Ovary (tissue), 9 donors: ENCODE measurements around the gene C3orf20. TPM values are rescaled to one million over a fixed set of nuclear protein-coding genes. Genes with fewer than 3 reads are reported as not detected.

Experiments
- DNase-seq, 5 donors: peaks; one replicate each; pipeline ENCODE4 v3.0.0-alpha.2; 2019 to 2020
- H3K27ac ChIP-seq, 2 donors: fragments of 200-600 bp; one replicate each; pipeline versions ENCODE4 v1.5.1 to v1.8.0; 2019 to 2022
- H3K27me3 ChIP-seq: fragments of 200-600 bp; one replicate; pipeline ENCODE4 v1.8.0; 2022
- H3K36me3 ChIP-seq: fragments of 200-600 bp; sonication (generic); one replicate; pipeline ENCODE4 v1.5.1; 2019
- H3K4me1 ChIP-seq: one replicate; pipeline ENCODE4 v1.8.1; 2013; ENCODE audit warnings: mild to moderate bottlenecking, moderate library complexity; ENCODE audit not compliant: insufficient read depth
- H3K4me3 ChIP-seq: fragments of 200-600 bp; sonication (generic); one replicate; pipeline ENCODE4 v1.5.1; 2017
- H3K9me3 ChIP-seq, 2 donors: fragments of 200-600 bp in 1 of 2; sonication (generic) in 1 of 2; one replicate each; pipeline versions ENCODE4 v1.5.1 to v1.8.1; 2013 to 2019; ENCODE audit warnings: mild to moderate bottlenecking in 1 of 2, moderate library complexity in 1 of 2
- EP300 ChIP-seq: sonication (generic); formaldehyde crosslinking; IDR thresholded peaks from one replicate; pipeline ENCODE4 v1.6.1; 2017; ENCODE audit warnings: antibody characterized with exemption
- POLR2A ChIP-seq: fragments of 450-650 bp; IDR thresholded peaks from one replicate; pipeline ENCODE4 v1.6.1; 2017; ENCODE audit warnings: antibody characterized with exemption, mild to moderate bottlenecking, moderate library complexity
- WGBS, 3 donors: extraction: QIAGEN DNeasy Blood & Tissue Kit in 1 of 3; methylation state at CpG; one replicate each; pipeline versions ENCODE4 v1.1.5 to v1.1.7; 2013 to 2017; 5-methylcytosine and 5-hydroxymethylcytosine counted together
- intact Hi-C, 4 donors: fragments of 100-400 bp; cut with DNase I; formaldehyde crosslinking; loops; one replicate each; pipeline versions ENCODE4 v1.11.0 to v1.15.1; 2022 to 2023
- polyA plus RNA-seq, 2 donors: library from polyadenylated mRNA; stranded (reverse); fragments of 200-250 nt in 1 of 2; fragments of 350-450 nt in 1 of 2; fragmentation: Illumina TruSeq in 1 of 2; extraction: RNeasy Lipid Tissue Mini Kit (QIAGEN cat#74804) in 1 of 2; gene quantifications; one replicate each; pipeline ENCODE4 v1.2.3, GENCODE V29; 2013 to 2014
- total RNA-seq, 7 donors: library from RNA; depleted of rRNA in 2 of 7; stranded (reverse); fragments of >200 nt in 2 of 7; fragmentation: NEBNext Ultra II Directional in 3 of 7; extraction: Animal tissue kit (Norgen Biotek cat#: 25700) in 3 of 7; gene quantifications; one replicate each; pipeline versions ENCODE4 v1.1.0 to v1.2.4, GENCODE V29; 2016 to 2023
- TF ChIP-seq, protein P1 (sequence below), 3 donors: fragments of 450-650 bp in 2 of 3; fragments of 200-600 bp in 1 of 3; IDR thresholded peaks; one replicate each; pipeline versions ENCODE4 v1.5.1 to v1.8.0; 2016 to 2022; ENCODE audit warnings: antibody characterized with exemption in 3 of 3, mild to moderate bottlenecking in 1 of 3
- donor health status: DM: no; HTN: no; CAD: no; lungs with moderate emphysema.
- donor health status: DM: no; HTN: no; CAD: no.
- donor health status: Bipolar disorder and iron deficiency.
- donor health status: DM: yes; HTN: yes; CAD: no.
- donor health status: DM: no; HTN: no; CAD: no.
- donor health status: DM: yes; HTN: yes; CAD: no.

The C3orf20 gene
- total and polyA plus RNA-seq, 9 donors, result 0.08 to 0.17 (median 0.11) TPM; not detected in 3

DNA sequence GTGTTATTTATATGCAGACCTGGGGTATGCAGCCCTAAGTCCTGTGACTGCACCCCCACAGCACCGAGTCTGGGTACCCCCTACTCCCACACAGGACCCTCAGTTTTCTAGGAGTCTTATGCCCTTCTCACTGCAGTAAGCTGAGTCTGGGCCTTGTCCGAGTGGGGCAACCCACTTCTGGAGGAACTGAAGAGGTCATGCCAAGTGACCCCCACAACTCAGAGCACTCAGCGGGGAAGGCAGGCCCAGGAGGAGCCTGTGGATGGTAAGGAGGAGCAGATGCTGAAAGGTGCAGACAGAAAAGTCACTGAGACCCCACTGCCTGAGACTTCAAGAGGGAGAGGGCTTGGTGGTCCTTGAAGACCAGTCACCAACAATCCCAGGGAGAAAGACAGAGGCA is 87.8 kb downstream of the C3orf20 start:
- no peaks in the 10 kb centered on the region for H3K27me3 ChIP-seq
- no peaks in the 10 kb centered on the region for H3K4me1 ChIP-seq
- H3K27ac ChIP-seq, result no peak overlapping the region
- TF ChIP-seq POLR2A (no peak), EP300 (no peak)
- TF ChIP-seq, protein P1, sequence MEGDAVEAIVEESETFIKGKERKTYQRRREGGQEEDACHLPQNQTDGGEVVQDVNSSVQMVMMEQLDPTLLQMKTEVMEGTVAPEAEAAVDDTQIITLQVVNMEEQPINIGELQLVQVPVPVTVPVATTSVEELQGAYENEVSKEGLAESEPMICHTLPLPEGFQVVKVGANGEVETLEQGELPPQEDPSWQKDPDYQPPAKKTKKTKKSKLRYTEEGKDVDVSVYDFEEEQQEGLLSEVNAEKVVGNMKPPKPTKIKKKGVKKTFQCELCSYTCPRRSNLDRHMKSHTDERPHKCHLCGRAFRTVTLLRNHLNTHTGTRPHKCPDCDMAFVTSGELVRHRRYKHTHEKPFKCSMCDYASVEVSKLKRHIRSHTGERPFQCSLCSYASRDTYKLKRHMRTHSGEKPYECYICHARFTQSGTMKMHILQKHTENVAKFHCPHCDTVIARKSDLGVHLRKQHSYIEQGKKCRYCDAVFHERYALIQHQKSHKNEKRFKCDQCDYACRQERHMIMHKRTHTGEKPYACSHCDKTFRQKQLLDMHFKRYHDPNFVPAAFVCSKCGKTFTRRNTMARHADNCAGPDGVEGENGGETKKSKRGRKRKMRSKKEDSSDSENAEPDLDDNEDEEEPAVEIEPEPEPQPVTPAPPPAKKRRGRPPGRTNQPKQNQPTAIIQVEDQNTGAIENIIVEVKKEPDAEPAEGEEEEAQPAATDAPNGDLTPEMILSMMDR (IDR thresholded peaks at IDR 0.05), result no peak
- H3K9me3 ChIP-seq, result no peaks in the 10 kb centered on the region
- intact Hi-C loops, result no loop called here
- DNase-seq, result no peak
- H3K4me3 ChIP-seq, result no peak overlapping the region
- H3K36me3 ChIP-seq, result no peaks in the 10 kb centered on the region
- WGBS, 3 donors, result 90 to 97% (median 91%) methylated on average over 3 of the region's 3 CpGs

DNA sequence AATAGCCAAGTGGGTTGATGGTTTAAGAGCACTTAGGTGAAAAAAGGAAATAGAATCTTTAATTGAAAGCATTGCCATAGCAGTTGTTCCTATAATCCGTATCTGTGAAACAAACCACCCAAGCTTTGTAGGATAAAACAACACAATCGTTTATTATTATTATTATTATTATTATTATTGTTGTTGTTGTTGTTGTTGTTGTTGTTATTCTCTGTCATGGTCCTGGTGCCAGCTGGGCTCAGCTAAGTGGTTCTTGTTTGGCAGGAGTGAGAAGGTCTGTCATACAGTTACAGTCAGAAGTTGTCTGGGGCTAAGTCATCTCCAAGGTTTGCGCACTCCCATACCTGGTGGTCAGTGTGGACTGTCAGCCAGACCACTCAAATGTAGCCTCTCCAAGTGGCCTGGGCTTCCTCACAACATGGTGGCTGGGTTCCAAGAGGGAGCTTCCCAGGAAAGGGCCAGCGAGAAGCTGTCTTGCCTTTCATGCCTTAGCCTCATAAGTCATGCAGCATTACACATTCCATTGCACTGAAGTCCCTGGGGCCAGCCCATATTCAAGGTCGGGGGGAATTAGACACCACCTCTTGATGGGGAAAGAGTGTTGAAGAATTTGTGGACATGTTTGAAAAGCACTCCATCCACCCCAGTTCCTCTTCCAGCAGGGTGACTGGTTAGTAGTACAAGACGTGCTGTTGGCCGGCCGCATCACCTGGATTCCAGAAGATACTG is 89.6 kb downstream of the C3orf20 start:
- TF ChIP-seq POLR2A (no peak), EP300 (no peak)
- TF ChIP-seq, protein P1 (IDR thresholded peaks at IDR 0.05), result no peak
- Histone ChIP-seq H3K27ac (no peak overlapping the region), H3K36me3 (no peaks in the 10 kb centered on the region), H3K4me1 (no peaks in the 10 kb centered on the region), H3K4me3 (no peak overlapping the region), H3K27me3 (no peaks in the 10 kb centered on the region), H3K9me3 (no peaks in the 10 kb centered on the region)
- intact Hi-C loops, result no loop called here
- DNase-seq, result no peak
- WGBS, 3 donors, result 77 to 82% (median 79%) methylated on average over 8 of the region's 8 CpGs

DNA sequence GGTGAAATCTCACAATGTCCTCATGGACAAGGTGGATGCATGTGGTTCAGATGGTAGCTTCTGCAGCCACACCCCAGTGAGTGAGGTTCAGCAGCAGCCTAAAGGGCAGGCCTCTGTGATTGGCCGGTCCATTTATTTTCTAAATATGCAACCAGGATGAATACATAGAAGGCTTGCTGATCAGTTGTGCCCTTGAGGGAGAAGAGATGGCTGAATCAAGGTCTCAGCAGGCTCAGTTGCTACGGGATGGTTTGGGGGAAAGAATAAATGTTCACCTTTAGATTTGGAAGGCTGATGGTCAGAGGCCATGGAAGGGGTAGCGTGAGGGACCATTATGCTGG is 90.1 kb downstream of the C3orf20 start:
- Histone ChIP-seq H3K36me3 (no peaks in the 10 kb centered on the region), H3K4me3 (no peak overlapping the region), H3K4me1 (no peaks in the 10 kb centered on the region), H3K27ac (no peak overlapping the region), H3K9me3 (no peaks in the 10 kb centered on the region), H3K27me3 (no peaks in the 10 kb centered on the region)
- intact Hi-C loops, result no loop called here
- no peak for DNase-seq
- WGBS, 3 donors, result 94 to 97% (median 95%) methylated on average over 3 of the region's 3 CpGs
- TF ChIP-seq, protein P1 (IDR thresholded peaks at IDR 0.05), result no peak
- TF ChIP-seq EP300, result no peak
- no peak for TF ChIP-seq POLR2A

DNA sequence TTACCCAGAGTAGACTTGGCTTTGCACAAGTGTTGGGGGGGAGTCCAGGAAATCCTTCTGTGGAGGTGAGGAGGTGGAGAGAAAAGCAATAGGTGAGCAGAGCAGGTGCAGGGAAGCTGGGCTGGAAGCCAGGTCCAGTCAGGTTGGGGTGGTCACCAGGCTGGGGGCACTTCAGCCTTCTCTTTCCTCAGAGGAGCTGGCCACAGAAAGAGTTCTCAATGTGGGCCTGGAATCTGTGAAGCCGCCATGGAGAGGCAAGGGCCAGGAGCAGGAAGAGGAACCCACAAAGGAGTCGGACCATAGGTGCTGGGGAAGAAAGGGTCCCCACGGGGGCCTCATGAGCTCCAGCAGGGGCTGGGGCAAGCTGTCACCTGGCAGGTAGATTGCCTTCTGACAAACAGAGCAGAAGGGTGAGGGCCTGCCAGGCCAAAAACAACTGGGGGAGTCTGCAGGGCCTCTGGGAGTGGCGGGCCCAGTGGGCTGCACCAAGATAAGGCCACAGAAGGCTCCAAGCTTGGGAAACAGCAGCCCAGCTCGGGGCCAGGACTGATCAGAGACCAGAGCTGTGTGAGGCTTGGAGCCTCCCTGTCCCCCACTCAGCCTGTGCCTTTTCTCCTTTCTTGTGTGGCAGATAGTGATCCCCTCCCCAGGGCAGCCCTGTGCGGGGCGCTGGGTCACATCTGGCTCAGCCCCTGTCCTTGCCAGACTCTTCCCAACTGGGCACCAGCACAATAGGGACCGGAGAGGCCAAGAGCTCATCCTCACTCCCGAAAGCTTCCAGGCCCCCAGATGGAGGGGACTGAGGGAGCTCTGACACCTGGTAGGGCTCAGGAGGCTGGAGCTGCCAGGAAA is 90.9 kb downstream of the C3orf20 start:
- Histone ChIP-seq H3K4me1 (no peaks in the 10 kb centered on the region), H3K9me3 (no peaks in the 10 kb centered on the region), H3K27me3 (no peaks in the 10 kb centered on the region), H3K27ac (no peak overlapping the region), H3K36me3 (no peaks in the 10 kb centered on the region), H3K4me3 (no peak overlapping the region)
- intact Hi-C loops, result no loop called here
- no peak for TF ChIP-seq POLR2A
- TF ChIP-seq, protein P1 (IDR thresholded peaks at IDR 0.05), result no peak
- TF ChIP-seq EP300, result no peak
- DNase-seq, result no peak
- WGBS, 3 donors, result 84 to 90% (median 88%) methylated on average over 9 of the region's 9 CpGs
